ENCODE measurements around the gene ST8SIA1.

Gene ST8SIA1

GRCh38 chr12:22283508-22283907, 51.0 kb downstream of the ST8SIA1 start:
- DNase-seq (ENCODE audit: low read depth), result no peak

GRCh38 chr12:22283006-22283506, 51.5 kb downstream of the ST8SIA1 start:
- no peak for DNase-seq (ENCODE audit: low read depth)

GRCh38 chr12:22282283-22282682, 52.2 kb downstream of the ST8SIA1 start:
- DNase-seq (ENCODE audit: low read depth), result no peak

DNA sequence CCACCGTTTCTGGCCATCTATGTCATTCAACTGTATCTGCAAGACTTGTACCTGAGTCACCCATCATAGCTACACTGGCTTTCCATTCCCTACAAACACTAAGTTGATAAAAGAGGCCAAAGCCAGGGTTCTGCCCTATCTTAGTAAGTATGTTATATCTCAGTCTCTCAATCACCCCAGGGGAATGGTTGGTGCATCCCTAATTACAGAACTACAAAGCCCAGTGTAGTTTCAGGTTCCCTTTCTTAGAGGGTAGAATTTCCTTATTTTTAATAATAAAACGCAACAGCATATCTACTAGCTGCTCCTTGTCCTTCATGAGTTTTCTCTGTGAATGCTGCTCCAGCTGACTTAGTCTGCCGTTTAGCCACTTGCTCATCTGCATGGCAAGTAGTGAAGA, 57.6 kb downstream of the ST8SIA1 start:
- DNase-seq (ENCODE audit: low read depth), result no peak

- DNase-seq (ENCODE audit: low read depth), result no peak
Measured at GRCh38 chr12:22276313-22276712, 58.2 kb downstream of the ST8SIA1 start.

DNA sequence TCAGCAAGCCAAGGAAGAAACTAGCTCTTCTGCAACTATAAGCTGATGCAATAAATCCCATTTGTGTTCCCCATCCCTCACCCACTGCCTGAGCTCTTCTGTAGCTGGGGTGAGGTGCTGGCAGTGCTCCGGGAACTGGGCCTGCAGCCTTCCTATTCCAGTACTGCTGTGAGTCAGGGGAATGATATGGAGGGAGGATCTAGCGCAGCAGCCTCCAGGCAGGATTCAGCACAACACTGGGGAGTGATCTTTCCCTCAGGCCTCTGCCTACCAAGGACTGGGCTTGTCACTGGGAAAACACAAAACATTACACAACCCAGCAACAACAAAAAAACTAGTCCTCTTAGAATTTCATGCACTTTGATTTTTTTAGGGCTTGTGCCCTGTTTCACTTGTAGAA, 58.7 kb downstream of the ST8SIA1 start:
- no peak for DNase-seq (ENCODE audit: low read depth)

- DNase-seq (ENCODE audit: low read depth), result no peak
Measured at GRCh38 chr12:22272335-22273151, 62.0 kb downstream of the ST8SIA1 start.

GRCh38 chr12:22271023-22271422, 63.5 kb downstream of the ST8SIA1 start:
- no peak for DNase-seq (ENCODE audit: low read depth)

- DNase-seq (ENCODE audit: low read depth), result no peak
Measured at GRCh38 chr12:22268973-22269372, 65.5 kb downstream of the ST8SIA1 start.

GRCh38 chr12:22268406-22268805, 66.1 kb downstream of the ST8SIA1 start:
- no peak for DNase-seq (ENCODE audit: low read depth)

GRCh38 chr12:22266101-22266500, 68.4 kb downstream of the ST8SIA1 start:
- no peak for DNase-seq (ENCODE audit: low read depth)

DNA sequence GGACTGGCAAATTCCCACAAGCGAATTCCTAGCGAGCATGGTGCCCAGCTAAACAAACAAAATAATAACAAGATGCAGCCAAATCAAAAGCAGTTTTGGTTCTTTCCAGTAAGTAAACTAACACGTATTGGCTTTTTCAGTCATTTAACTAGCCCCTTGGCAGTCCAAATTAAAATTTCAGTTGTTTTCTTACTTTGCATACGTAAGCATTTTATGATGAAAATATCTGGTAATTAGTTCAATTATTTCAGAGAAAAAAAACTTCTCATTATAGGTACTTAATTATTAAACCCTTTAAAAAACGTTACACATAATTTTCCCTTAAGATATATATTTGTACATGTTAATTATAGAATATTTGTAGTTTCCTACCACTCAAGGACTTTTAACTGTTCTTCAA, 70.1 kb downstream of the ST8SIA1 start:
- no peak for DNase-seq (ENCODE audit: low read depth)

DNA sequence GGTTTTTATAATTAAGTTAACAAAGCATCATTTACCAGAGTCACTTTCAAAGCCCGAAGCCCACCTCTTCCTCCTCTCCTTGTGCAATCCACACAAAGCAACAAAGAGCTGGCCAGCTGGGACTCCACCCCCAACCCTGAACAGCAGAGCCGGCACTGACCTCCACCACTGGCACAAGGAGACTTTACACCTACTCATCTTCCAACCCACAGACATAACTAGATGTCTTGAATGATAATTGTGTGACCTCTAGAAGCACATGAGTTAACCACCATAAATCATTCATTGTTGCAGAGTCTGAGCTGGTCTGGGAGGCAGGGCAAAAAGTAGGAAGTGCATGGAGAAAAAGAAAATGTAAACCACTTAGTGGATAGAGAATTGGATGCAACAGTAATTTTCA, 72.2 kb downstream of the ST8SIA1 start:
- no peak for DNase-seq (ENCODE audit: low read depth)

GRCh38 chr12:22257100-22257499, 77.4 kb downstream of the ST8SIA1 start:
- no peak for DNase-seq (ENCODE audit: low read depth)

- no peak for DNase-seq (ENCODE audit: low read depth)
Measured at GRCh38 chr12:22256605-22257004, 77.9 kb downstream of the ST8SIA1 start.

- no peak for DNase-seq (ENCODE audit: low read depth)
Measured at GRCh38 chr12:22256041-22256441, 78.5 kb downstream of the ST8SIA1 start.

DNA sequence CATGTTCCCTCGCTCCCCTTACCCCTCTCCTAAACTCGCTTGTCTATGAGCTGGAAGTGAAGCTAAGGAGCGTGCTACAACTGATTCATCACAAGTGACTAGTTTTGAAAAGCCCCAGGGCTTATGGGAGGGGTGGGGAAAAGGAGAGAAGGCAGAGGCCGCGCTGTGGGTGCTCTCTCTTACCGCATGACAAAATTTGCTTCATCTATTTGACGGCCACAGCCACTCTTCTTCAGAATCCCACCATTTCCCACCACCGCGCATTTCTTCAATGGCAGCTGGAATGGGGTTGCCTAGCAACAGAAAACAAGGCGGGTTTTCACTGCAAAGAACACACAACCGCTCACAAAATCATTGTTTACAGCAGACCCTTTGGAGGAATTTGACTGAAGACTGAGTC, 79.4 kb downstream of the ST8SIA1 start:
- DNase-seq (ENCODE audit: low read depth), result no peak

DNA sequence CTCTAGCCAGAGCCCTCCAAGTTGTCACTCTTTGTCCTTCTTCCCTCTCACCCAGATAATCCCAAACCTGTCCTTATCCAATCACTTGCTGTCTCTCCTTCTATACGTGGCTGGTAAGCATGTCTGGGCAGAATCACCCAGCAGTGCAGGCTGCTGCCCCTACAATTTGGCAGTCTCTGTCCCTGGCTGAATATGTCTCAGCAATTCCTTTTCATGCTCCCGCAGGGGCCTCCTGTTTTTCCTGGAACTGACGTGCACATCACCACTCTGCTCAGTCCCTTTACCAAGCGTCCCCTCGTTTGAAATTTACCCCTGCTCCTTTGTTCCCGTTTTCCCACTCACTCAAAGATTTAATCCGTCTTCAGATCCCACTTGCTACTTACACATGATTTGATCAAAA, 80.0 kb downstream of the ST8SIA1 start:
- no peak for DNase-seq (ENCODE audit: low read depth)

DNA sequence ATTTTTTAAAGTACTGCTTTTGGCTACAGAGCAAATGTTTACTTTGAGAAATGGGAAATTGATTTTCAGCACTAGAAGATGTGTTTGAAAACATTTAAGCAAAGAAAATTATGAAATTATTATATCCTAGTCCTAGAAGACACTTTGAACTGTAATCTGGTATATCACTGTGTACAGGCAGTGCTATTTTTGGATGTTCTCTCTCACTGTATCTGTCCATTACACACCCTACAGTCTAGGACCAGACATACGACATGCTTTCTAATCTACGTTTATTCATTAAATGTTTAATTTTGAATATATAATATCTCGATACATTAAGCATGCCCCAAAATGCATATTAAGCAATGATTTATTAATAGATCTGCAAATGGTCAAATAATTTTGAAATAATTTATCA, 82.5 kb downstream of the ST8SIA1 start:
- DNase-seq (ENCODE audit: low read depth), result no peak

- DNase-seq (ENCODE audit: low read depth), result no peak
Measured at GRCh38 chr12:22250762-22251161, 83.7 kb downstream of the ST8SIA1 start.

GRCh38 chr12:22248571-22249115, 85.9 kb downstream of the ST8SIA1 start:
- DNase-seq (ENCODE audit: low read depth), result no peak

DNA sequence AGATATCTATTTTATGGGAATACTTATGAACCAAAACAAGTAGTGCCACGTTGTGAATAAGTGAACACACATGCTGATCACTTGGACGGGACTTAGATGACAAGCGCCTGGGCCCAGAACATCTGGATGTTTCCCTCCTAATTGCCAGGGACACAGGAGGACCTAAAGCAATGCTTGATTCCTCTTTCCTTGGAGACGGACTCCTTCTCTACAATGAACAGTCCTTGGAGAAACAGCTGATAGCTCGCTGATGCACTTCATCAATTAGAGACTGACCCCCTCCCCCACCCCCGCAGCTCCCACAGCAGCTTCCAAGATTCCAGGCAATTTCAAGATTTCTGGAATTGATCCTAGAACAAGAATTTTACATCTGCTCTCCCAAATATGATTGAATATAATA, 86.4 kb downstream of the ST8SIA1 start:
- no peak for DNase-seq (ENCODE audit: low read depth)

DNA sequence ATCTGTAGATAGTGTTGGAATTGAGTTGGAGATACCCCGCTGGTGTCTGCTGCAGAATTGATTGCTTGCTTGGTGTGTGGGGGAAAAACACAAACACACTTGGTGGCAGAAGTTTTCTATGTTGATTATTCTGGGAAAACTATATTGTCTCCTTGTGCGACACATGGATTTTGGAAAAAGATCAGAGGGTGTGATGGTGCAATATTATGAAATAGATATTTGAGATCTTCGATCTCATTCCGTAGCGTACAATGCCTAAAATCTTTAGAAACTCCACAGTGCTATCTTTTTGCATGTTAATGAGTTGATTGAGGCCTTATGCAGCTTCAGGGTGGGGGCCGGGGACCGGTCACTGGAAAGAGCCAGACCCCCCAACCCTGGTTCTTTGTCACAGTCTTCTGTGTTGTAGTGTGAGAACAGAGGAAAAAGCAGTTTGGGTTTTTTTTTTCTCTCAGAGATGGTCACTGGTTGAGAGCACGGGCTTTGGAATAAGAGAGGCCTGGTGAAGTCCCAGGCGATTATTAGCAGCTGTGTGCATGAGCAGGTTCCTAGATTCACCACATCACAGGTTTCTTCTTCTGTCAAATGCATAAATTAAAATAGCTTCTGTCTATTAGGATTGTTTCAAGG, 88.2 kb downstream of the ST8SIA1 start:
- DNase-seq (ENCODE audit: low read depth), result no peak

All from stimulated activated CD8-positive, alpha-beta memory T cell treated with anti-CD3 and anti-CD28 coated beads, Interleukin-4, amount 100 ng/mL, for 24 hours (primary cell).